SK-N-SH treated with all-trans-retinoic acid at 6 μM for 48 hours (cell line): ENCODE results near the gene IL7R.

Experiments used
- ARNTL ChIP-seq: fragments of 450-650 bp; formaldehyde crosslinking; IDR thresholded peaks from 2 replicates; pipeline ENCODE4 v1.5.0; 2020; ENCODE audit warnings: low read depth, mild to moderate bottlenecking, moderate library complexity, borderline replicate concordance
- BACH2 ChIP-seq: fragments of 250-450 bp; sonication (Bioruptor Pico); IDR thresholded peaks from 2 replicates; pipeline ENCODE4 v1.9.0; 2021; ENCODE audit warnings: mild to moderate bottlenecking, borderline replicate concordance
- ESRRG ChIP-seq: fragments of 250-450 bp; sonication (Bioruptor Pico); IDR thresholded peaks from 2 replicates; pipeline ENCODE4 v1.6.1; 2021; ENCODE audit warnings: mild to moderate bottlenecking
- GLIS3 ChIP-seq: fragments of 250-450 bp; sonication (Bioruptor Pico); IDR thresholded peaks from 2 replicates; pipeline ENCODE4 v1.5.0; 2020; ENCODE audit warnings: mild to moderate bottlenecking, moderate library complexity
- RARB ChIP-seq: fragments of 250-450 bp; sonication (Bioruptor Pico); IDR thresholded peaks from 2 replicates; pipeline ENCODE4 v1.8.0; 2021; ENCODE audit warnings: mild to moderate bottlenecking, moderate library complexity
- ZNF8 ChIP-seq: fragments of 450-650 bp; formaldehyde crosslinking; IDR thresholded peaks from 2 replicates; pipeline ENCODE4 v1.5.0; 2020; ENCODE audit warnings: mild to moderate bottlenecking, moderate library complexity
- TF ChIP-seq, protein P1 (sequence below): fragments of 250-450 bp; sonication (Bioruptor Pico); IDR thresholded peaks from 2 replicates; pipeline ENCODE4 v1.8.0; 2020; ENCODE audit warnings: mild to moderate bottlenecking, moderate library complexity, borderline replicate concordance
- TF ChIP-seq, protein P2 (sequence below): fragments of 250-450 bp; sonication (Bioruptor Pico); IDR thresholded peaks from 2 replicates; pipeline ENCODE4 v1.5.1; 2021; ENCODE audit warnings: mild to moderate bottlenecking, moderate library complexity
- TF ChIP-seq, protein P3 (sequence below): fragments of 250-450 bp; sonication (Bioruptor Pico); IDR thresholded peaks from 2 replicates; pipeline ENCODE4 v1.5.1; 2020; ENCODE audit warnings: low read depth, mild to moderate bottlenecking, moderate library complexity

DNA sequence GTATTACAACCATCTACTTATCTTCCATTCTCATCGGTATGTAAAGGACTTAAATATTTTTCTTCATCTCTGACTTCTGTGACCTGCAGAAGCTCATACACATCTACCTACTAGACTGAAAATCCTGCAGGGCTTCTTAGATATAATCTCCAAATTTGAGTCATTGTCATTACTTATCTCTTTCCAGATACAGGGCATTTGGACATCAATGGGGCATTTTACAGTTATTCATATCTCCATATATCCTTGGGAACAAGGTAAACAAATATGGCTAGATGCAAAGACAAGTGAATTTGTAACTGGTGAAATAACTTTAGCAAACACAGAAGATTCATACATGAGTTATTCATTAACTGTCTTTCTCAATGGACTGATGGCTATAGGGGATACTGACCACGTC, 37.7 kb upstream of the IL7R start:
- TF ChIP-seq, protein P1, sequence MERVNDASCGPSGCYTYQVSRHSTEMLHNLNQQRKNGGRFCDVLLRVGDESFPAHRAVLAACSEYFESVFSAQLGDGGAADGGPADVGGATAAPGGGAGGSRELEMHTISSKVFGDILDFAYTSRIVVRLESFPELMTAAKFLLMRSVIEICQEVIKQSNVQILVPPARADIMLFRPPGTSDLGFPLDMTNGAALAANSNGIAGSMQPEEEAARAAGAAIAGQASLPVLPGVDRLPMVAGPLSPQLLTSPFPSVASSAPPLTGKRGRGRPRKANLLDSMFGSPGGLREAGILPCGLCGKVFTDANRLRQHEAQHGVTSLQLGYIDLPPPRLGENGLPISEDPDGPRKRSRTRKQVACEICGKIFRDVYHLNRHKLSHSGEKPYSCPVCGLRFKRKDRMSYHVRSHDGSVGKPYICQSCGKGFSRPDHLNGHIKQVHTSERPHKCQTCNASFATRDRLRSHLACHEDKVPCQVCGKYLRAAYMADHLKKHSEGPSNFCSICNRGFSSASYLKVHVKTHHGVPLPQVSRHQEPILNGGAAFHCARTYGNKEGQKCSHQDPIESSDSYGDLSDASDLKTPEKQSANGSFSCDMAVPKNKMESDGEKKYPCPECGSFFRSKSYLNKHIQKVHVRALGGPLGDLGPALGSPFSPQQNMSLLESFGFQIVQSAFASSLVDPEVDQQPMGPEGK (CRISPR knock-in tag), result no peak
- TF ChIP-seq, protein P2, sequence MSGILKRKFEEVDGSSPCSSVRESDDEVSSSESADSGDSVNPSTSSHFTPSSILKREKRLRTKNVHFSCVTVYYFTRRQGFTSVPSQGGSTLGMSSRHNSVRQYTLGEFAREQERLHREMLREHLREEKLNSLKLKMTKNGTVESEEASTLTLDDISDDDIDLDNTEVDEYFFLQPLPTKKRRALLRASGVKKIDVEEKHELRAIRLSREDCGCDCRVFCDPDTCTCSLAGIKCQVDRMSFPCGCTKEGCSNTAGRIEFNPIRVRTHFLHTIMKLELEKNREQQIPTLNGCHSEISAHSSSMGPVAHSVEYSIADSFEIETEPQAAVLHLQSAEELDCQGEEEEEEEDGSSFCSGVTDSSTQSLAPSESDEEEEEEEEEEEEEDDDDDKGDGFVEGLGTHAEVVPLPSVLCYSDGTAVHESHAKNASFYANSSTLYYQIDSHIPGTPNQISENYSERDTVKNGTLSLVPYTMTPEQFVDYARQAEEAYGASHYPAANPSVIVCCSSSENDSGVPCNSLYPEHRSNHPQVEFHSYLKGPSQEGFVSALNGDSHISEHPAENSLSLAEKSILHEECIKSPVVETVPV, result no peak
- TF ChIP-seq ZNF8 (CRISPR knock-in tag) (no peak), BACH2 (CRISPR knock-in tag) (no peak), RARB (no peak), ARNTL (CRISPR knock-in tag) (no peak), GLIS3 (no peak), ESRRG (CRISPR knock-in tag) (no peak)
- TF ChIP-seq, protein P3, sequence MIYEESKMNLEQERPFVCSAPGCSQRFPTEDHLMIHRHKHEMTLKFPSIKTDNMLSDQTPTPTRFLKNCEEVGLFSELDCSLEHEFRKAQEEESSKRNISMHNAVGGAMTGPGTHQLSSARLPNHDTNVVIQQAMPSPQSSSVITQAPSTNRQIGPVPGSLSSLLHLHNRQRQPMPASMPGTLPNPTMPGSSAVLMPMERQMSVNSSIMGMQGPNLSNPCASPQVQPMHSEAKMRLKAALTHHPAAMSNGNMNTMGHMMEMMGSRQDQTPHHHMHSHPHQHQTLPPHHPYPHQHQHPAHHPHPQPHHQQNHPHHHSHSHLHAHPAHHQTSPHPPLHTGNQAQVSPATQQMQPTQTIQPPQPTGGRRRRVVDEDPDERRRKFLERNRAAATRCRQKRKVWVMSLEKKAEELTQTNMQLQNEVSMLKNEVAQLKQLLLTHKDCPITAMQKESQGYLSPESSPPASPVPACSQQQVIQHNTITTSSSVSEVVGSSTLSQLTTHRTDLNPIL (CRISPR knock-in tag), result no peak
